CMK (cell line): ENCODE measurements around the gene NIP7.

Source experiments
- DNase-seq: peaks from one replicate; pipeline ENCODE4 v3.0.0-alpha.2; 2010; ENCODE audit warnings: low read depth

Gene NIP7

GRCh38 chr16:69318911-69319289, 20.7 kb upstream of the NIP7 start:
- no peak for DNase-seq

- no peak for DNase-seq
These were observed 20.2 kb upstream of the NIP7 start for GRCh38 chr16:69319381-69319780.

- DNase-seq: no peak
These were observed 19.5 kb upstream of the NIP7 start for GRCh38 chr16:69319826-69320739.

- no peak for DNase-seq
These were observed 18.9 kb upstream of the NIP7 start for GRCh38 chr16:69320740-69321073.

GRCh38 chr16:69321080-69321479, 18.5 kb upstream of the NIP7 start:
- DNase-seq: no peak

- DNase-seq: no peak
These were observed 17.2 kb upstream of the NIP7 start for GRCh38 chr16:69322343-69322742.

GRCh38 chr16:69323415-69323814, 16.2 kb upstream of the NIP7 start:
- DNase-seq: no peak

- no peak for DNase-seq
These were observed 15.5 kb upstream of the NIP7 start for GRCh38 chr16:69324013-69324531.

- no peak for DNase-seq
These were observed 14.9 kb upstream of the NIP7 start for GRCh38 chr16:69324585-69325253.

- no peak for DNase-seq
These were observed 13.8 kb upstream of the NIP7 start for GRCh38 chr16:69325784-69326171.

GRCh38 chr16:69326172-69326873, 13.2 kb upstream of the NIP7 start:
- DNase-seq: no peak

GRCh38 chr16:69327585-69328310, 11.8 kb upstream of the NIP7 start:
- DNase-seq: no peak

- no peak for DNase-seq
These were observed 10.7 kb upstream of the NIP7 start for GRCh38 chr16:69328854-69329316.

- DNase-seq: no peak
These were observed 9.9 kb upstream of the NIP7 start for GRCh38 chr16:69329369-69330285.

- DNase-seq: peak; percentile 85
These were observed 9.1 kb upstream of the NIP7 start, which contains the start of gene PDF for GRCh38 chr16:69330286-69331109. PDF (minus strand) TSS chr16:69330588; CDS start chr16:69330570, 18 bp downstream.

- DNase-seq: no peak
These were observed 4.9 kb upstream of the NIP7 start for GRCh38 chr16:69334696-69335095.

GRCh38 chr16:69338557-69339288, 849 bp upstream of the NIP7 start:
- DNase-seq: no peak

GRCh38 chr16:69340095-69340644, 598 bp downstream of the NIP7 start:
- no peak for DNase-seq

GRCh38 chr16:69344171-69344570, 4.6 kb downstream of the NIP7 start:
- no peak for DNase-seq
